HG03066 (cell line): ENCODE results near the gene CHSY1.

Experiments
- ATAC-seq: cut with Tn5 transposase; IDR thresholded peaks from one replicate; pipeline ENCODE4 v1.9.1; 2021; ENCODE audit warnings: low read depth; ENCODE audit not compliant: unreplicated experiment

CHSY1 gene

DNA sequence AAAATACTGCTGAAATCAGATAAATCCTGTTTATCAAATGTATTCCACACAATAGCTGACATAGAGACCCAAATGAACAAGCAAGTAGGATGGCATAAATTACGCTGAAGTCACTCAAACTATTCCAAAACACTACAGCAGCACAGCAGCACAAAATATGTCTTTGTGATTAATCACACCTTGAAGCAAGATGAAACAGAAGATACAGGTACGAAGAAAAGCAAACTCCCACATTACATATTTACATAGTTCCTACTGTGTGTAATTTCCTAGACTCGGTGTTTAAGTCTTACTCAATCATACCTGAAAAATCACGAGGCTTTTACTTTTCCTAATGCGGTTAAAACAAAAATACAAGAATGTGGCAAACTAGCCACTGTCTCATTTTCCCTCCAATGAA, 38.3 kb downstream of the CHSY1 start:
- ATAC-seq, result no peak

- no peak for ATAC-seq
Measured at GRCh38 chr15:101213147-101213546, 38.7 kb downstream of the CHSY1 start.

DNA sequence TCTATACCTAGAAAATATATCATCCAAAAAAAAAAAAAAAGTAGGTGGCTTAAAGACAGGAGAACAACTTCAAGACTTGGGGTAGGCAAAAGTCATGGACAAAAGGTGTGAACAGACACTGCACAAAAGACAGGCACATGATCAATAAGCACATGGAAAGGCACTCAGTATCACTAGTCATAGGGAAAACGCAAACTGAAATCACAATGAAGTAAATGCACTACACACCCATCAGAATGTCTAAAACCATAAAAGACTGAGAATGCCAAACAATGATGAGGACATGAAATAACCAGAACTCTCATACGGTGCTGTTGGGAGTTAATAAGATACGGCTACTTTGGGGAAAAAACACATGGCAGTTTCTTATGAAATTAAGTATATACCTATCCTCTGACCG, 40.0 kb downstream of the CHSY1 start:
- ATAC-seq, result no peak

GRCh38 chr15:101210466-101210865, 41.4 kb downstream of the CHSY1 start:
- no peak for ATAC-seq

DNA sequence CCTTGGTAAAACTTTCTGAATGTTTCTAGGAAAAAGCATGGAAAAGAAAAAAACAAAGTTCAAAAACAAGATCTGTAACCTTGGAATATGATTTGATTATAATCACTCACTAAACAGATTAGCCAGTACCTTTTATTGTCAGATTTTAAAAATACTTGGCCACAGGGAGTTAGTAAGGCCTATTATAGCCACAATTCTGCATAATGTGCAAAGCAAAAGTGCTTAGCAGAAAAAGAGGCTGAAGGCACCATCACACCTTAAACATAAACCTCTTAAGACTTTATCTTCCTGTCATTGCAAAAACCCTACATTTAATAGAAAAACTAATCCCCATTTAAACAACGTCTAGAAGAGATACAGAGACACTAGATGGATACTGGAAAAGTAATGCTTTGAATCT, 41.8 kb downstream of the CHSY1 start:
- no peak for ATAC-seq

GRCh38 chr15:101209285-101209845, 42.5 kb downstream of the CHSY1 start:
- ATAC-seq, result no peak

DNA sequence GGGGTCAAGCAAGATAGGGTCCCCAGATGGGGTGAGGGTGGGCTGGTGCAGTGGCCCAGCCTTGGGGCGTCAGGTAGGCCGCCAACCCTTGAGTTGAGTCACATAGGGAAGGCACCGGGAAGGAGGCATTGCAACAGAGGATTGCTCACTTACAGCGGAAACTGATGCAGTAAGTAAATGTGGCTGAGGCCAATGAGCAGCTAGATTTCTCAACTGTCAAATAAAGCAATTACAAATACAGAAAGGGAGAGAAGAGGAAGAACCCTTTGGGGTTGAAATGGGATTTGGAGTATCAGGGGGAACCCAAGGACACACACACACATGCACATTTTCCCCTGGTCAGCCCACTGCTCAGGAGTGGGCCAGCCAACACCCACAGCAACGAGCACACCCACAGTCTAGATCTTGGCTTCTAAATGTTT, 44.0 kb downstream of the CHSY1 start:
- no peak for ATAC-seq

DNA sequence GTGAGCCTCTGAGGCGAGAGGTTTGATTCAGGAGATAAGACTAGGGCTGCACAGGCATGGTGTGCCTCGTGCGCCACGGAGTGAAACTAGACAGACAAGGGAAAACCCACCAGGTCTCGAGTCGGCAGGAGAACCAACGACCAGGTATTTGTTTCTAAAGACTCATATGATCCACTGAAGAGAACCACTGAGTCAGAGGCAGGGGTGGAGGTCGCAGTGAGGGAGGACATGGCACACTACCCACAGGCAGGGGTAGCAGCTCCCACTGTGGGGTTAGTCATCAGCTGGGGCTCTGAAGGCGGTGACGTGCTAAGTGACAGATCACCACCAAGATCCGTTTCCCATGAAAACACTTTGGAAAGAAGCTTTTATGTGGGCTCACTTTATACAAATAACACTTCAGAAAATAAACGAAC, 45.7 kb downstream of the CHSY1 start:
- no peak for ATAC-seq

DNA sequence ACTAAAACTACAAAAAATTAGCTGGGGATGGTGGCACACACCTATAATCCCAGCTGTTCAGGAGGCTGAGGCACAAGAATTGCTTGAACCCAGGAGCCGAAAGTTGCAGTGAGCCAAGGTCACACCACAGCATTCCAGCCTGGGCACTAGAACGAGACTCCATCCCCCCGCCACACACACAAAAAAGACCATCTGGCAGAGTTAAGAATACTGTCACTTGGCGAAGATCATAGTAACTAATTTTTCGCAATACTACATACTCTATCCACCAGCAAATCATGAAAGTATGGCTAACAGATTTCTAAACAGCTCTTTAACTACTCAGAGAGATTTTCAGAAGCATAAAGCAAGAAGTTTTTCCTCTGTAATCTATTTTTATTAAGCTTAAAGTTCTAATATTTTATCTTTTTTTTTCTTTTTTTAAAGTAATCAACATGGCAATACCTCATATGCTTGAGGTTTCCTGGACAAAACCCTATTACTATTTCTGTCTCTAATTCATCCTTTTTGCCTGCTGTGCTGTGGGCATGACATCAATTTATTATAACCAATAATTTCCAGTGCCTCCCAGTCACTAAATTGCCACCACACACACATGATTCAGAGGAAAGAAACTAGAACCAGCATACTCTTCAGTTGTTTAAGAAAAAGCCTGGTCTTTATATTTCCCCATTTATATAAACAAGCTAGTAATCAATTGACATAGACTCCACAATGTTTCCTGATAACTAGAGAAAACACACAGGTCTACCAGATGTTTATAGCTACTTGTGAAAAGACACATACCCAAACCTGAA, 46.9 kb downstream of the CHSY1 start:
- no peak for ATAC-seq

DNA sequence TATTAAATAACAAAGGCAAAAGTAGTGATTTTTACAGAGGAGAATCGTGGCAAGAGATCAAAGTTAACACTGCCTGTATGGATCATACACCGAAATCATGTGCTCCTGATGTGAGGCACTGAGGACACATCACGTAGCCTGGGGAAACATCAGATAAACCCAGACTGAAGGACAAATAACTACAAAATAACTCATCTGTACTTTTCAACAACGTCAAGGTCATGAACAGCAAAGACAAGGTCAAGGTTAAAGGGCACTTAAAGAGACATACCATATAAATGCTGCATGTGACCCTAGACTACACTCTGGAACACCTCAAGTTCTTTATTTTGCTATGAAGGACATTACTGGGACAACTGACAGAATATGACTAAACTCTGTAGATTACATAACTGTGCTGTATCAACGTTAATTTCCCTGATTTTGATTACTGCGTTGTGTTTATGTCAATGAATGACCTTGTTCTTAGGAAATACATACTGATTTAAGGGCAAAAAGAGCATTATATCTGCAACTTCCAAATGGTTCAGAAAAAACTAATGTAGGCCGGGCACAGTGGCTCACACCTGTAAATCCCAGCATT, 48.1 kb downstream of the CHSY1 start:
- no peak for ATAC-seq

DNA sequence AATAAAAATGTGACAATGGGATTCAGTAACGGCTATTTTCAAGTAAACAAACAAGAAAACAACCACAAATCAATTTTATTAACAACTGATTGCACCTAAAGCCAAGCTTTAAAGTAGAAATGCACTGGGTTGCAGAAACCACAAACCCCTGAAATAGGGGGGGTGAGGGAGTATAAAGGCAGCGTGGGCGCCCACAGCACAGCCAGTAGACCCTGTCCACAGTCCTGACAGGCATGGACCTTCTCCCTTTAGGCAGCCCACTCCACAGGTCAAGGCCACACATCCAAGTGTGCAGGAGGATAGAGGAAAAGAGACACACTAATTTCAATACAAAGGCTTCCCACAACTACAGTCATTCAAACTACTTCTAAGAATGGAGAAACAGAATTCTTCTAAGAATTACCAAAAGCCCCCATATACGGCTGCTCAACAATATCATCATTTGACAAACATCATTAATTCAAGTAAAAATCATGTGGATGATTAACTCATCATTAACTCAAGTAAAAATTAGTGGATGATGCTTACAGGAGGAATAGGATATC, 48.7 kb downstream of the CHSY1 start:
- ATAC-seq, result no peak

DNA sequence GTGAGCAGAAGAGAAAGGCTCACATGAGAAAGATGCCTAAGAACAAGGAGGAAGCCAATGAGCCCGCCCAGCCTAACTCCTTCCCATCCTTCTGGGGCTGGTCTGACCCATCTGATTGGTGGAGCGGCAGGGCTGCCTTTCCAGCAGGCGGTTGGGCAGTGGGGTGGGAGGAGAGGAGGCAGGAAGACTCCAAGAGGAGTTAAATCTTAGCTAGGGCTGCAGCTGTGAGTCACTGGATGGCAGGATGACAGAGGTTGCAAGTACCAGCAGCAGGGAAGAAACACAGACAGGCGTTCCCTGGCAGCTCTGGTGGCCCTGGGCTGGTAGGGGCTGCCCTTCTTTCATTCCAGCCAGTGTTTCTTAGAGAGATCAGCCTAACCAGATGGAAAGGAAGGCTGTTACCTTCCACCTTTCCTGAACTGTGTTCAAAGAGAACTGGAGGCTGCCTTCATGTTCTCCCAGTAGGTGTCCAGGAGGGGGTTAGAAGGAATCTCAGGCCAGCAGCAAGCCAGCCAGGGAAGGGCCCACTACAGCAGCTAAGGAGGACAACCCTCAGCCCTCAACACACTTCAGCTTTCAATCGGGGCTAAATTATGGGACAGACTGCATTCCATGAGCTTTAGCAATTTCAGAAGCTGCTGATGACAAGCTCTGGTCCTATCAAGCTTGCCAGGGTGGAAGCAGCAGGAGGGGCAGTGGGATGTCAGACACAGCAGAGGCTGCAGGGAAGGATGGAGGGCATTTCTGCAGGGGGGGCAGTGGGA, 50.3 kb downstream of the CHSY1 start:
- ATAC-seq, result no peak

GRCh38 chr15:101200181-101200580, 51.7 kb downstream of the CHSY1 start:
- ATAC-seq, result no peak

DNA sequence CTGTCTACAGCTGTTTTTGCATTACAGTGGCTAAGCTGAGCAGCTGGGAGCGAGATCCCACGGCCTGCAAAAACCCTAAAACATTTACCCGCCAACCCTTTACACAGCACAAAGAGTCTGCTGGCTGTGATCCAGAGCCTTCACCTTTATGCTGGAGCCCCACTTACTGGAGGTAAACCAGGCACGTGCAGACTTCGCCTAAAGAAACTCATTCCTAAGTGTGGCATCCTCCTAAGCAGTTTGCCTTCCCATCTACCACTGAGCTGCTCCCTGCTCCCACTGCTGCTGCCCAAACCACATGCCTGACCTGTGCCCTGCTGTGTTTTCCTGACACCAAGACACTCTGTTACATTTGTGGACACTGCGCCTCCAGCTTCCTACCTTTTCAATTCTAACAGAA, 53.0 kb downstream of the CHSY1 start:
- ATAC-seq, result no peak

DNA sequence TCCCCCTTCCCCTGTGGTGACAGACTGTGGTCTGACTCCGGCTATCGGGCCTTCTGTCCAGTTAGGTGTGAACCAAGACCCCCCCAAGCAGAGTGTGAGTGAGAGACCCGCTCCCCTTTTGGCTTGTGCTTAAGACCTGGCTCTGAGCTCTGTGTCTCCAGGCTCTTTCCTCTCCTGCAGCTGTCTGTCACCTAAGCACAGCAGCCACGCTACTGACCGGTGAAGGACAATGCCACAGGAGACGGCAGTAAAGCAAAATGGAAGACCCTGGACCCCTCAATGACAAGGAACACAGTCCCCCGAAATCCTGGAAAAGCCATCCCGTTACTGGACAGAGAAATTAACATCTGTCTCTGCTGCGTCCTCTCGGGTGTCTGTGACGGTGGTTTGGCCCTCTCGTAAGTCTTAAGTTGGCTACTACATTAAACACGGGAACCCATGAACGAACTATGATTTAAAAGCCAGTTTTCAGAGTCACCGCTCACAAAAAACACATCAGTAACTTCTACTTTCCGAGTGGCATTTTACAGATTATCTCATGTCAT, 53.7 kb downstream of the CHSY1 start:
- no peak for ATAC-seq

GRCh38 chr15:101194546-101195125, 57.2 kb downstream of the CHSY1 start:
- no peak for ATAC-seq

DNA sequence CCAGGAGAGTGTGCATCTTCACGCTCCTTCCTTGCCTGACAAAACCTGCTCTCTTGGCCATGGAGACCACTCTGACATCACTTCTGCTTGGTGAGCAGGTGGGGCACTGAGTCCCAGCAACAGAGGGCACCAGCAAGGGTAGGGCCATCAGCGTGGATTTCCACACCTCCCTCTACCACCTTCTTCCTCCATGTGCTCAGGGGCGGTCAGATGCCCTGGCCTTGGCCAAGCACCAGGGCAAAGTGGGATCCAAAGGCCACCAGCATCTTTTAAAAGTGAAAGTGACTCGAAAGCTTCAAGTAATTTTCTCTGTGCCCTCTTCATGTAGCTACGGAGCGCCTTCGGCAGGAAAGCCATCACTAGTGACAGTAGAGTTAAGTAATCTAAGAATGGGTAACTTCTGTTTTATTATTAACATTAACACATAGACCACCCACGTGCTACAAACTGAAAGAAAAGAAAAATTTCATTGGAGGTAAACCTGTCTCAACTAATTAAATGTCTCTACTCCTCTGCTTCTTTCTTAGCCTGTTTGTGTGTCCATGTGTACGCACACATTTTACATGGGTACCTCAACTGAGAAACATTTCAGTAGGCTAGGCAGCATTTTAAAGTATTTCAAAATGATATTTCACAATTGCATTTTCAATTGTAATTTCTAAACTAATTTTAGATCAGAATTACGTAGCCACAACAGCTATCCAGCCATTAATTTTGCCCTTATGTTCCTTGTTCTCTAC, 57.9 kb downstream of the CHSY1 start:
- no peak for ATAC-seq

DNA sequence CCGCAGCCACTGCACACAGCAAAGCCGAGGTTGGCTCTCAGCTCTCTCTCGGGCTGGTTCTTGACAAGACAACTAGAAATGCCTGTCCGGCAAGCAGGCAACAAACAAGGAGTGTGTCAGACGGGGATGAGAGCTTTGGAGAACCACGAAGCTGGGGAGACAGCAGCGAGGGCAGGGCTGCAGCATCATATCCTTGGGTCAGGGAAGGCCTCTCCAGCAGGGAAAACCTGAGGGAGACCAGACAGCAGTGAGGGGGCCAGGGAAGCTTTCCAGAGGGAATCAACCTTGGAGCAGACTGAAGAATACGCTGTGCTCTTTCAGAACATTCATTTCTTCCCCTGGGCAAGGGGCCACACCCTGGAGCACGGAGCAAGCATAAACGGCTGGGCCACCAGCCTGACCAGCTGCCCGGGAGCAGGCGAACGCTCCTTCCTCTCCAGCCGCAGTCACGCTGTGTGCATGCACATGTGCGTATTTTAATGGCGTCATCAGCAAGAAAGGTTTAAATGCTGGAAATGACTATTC, 58.7 kb downstream of the CHSY1 start:
- no peak for ATAC-seq

DNA sequence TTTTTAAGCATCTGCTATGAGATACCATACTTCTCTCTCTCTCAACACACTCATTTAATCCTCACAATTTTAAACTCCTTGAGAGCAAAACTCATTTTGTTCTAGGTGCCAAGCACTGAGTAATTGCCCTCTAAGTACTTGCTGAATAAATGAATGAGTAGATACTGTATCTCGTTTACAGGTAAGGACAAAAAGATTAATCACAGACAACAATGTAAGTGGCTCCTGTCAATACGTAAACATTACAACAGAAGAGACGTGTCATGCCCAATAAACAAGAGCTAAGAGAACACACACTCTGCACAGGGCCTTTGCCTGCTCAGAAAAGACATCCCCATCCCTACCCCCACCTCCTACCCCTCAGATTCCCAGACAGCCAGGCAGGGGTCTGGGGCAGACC, 59.8 kb downstream of the CHSY1 start:
- ATAC-seq, result no peak
